ENCODE measurements around the gene GSTM2. TPM values are rescaled to one million over a fixed set of nuclear protein-coding genes. Genes with fewer than 3 reads are reported as not detected.
"Not testable (repeated sequence)": the region's sequence is repeated elsewhere in the genome, so short reads cannot be mapped to it uniquely, and the experiment has no call there.

GSTM2 gene
- total RNA-seq, 1 donor from 2014 or later: 6.2 TPM

- not testable (repeated sequence) for DNase-seq (ENCODE audit: extremely low read depth, low read depth, low spot score)
These were observed 6.0 kb downstream of the GSTM2 start for GRCh38 chr1:109673861-109674260.

- not testable (repeated sequence) for DNase-seq (ENCODE audit: extremely low read depth, low read depth, low spot score)
These were observed 9.0 kb downstream of the GSTM2 start for GRCh38 chr1:109676683-109677381.

GRCh38 chr1:109677459-109677858 lies 9.6 kb downstream of the GSTM2 start:
- DNase-seq (ENCODE audit: extremely low read depth, low read depth, low spot score): no peak

- DNase-seq (ENCODE audit: extremely low read depth, low read depth, low spot score): not testable (repeated sequence)
These were observed 10.8 kb downstream of the GSTM2 start for GRCh38 chr1:109678637-109679036.

- not testable (repeated sequence) for DNase-seq (ENCODE audit: extremely low read depth, low read depth, low spot score)
These were observed 16.9 kb downstream of the GSTM2 start for GRCh38 chr1:109684777-109685176.

- DNase-seq (ENCODE audit: extremely low read depth, low read depth, low spot score): not testable (repeated sequence)
These were observed 17.5 kb downstream of the GSTM2 start for GRCh38 chr1:109685399-109685798.

- not testable (repeated sequence) for DNase-seq (ENCODE audit: extremely low read depth, low read depth, low spot score)
These were observed 18.0 kb downstream of the GSTM2 start for GRCh38 chr1:109685890-109686289.

GRCh38 chr1:109687109-109687508 lies 19.3 kb downstream of the GSTM2 start:
- not testable (repeated sequence) for DNase-seq (ENCODE audit: extremely low read depth, low read depth, low spot score)

GRCh38 chr1:109687641-109688499 lies 20.0 kb downstream of the GSTM2 start, which contains the start of gene GSTM1:
Gene GSTM1 (plus strand): TSS chr1:109687817. CDS start chr1:109687874, 57 bp downstream.
- DNase-seq (ENCODE audit: extremely low read depth, low read depth, low spot score): no peak

GRCh38 chr1:109689844-109690405 lies 22.1 kb downstream of the GSTM2 start:
- no peak for DNase-seq (ENCODE audit: extremely low read depth, low read depth, low spot score)

GRCh38 chr1:109691759-109692158 lies 23.9 kb downstream of the GSTM2 start:
- no peak for DNase-seq (ENCODE audit: extremely low read depth, low read depth, low spot score)

- DNase-seq (ENCODE audit: extremely low read depth, low read depth, low spot score): not testable (repeated sequence)
These were observed 26.5 kb downstream of the GSTM2 start for GRCh38 chr1:109694400-109694799.

- DNase-seq (ENCODE audit: extremely low read depth, low read depth, low spot score): not testable (repeated sequence)
These were observed 27.3 kb downstream of the GSTM2 start for GRCh38 chr1:109695138-109695537.

GRCh38 chr1:109697066-109697465 lies 29.2 kb downstream of the GSTM2 start:
- no peak for DNase-seq (ENCODE audit: extremely low read depth, low read depth, low spot score)

- not testable (repeated sequence) for DNase-seq (ENCODE audit: extremely low read depth, low read depth, low spot score)
These were observed 30.0 kb downstream of the GSTM2 start for GRCh38 chr1:109697861-109698260.

GRCh38 chr1:109702940-109703339 lies 35.1 kb downstream of the GSTM2 start:
- DNase-seq (ENCODE audit: extremely low read depth, low read depth, low spot score): not testable (repeated sequence)

- no peak for DNase-seq (ENCODE audit: extremely low read depth, low read depth, low spot score)
These were observed 36.3 kb downstream of the GSTM2 start for GRCh38 chr1:109704173-109704572.

- no peak for DNase-seq (ENCODE audit: extremely low read depth, low read depth, low spot score)
These were observed 37.6 kb downstream of the GSTM2 start for GRCh38 chr1:109705411-109705810.

GRCh38 chr1:109708949-109709348 lies 41.1 kb downstream of the GSTM2 start:
- not testable (repeated sequence) for DNase-seq (ENCODE audit: extremely low read depth, low read depth, low spot score)

GRCh38 chr1:109709822-109710221 lies 42.0 kb downstream of the GSTM2 start:
- DNase-seq (ENCODE audit: extremely low read depth, low read depth, low spot score): not testable (repeated sequence)

- DNase-seq (ENCODE audit: extremely low read depth, low read depth, low spot score): not testable (repeated sequence)
These were observed 43.9 kb downstream of the GSTM2 start, which contains the start of gene GSTM5 for GRCh38 chr1:109711593-109712320. Gene GSTM5 (plus strand): TSS chr1:109712251. CDS start chr1:109712313, 62 bp downstream.
